Gastroesophageal sphincter (tissue), 3 donors: ENCODE data around the gene MACC1.

ENCODE experiments used
- CTCF ChIP-seq, 4 experiments: fragments of 200-600 bp in 2 of 4; fragments of 450-650 bp in 2 of 4; sonication (generic) in 1 of 4; IDR thresholded peaks; one replicate each; pipeline ENCODE4 v1.5.1; 2017 to 2019; ENCODE audit warnings: antibody characterized with exemption in 4 of 4, mild to moderate bottlenecking in 2 of 4, moderate library complexity in 2 of 4
- EP300 ChIP-seq: sonication (generic); formaldehyde crosslinking; IDR thresholded peaks from one replicate; pipeline ENCODE4 v1.6.1; 2017; ENCODE audit warnings: antibody characterized with exemption, mild to moderate bottlenecking
- POLR2A ChIP-seq, 2 donors: fragments of 450-650 bp; IDR thresholded peaks; one replicate each; pipeline ENCODE4 v1.6.1; 2017; ENCODE audit warnings: antibody characterized with exemption in 2 of 2, mild to moderate bottlenecking in 2 of 2, moderate library complexity in 1 of 2
- POLR2AphosphoS5 ChIP-seq: sonication (generic); formaldehyde crosslinking; IDR thresholded peaks from one replicate; pipeline ENCODE4 v1.6.1; 2017; ENCODE audit warnings: antibody characterized with exemption

DNA sequence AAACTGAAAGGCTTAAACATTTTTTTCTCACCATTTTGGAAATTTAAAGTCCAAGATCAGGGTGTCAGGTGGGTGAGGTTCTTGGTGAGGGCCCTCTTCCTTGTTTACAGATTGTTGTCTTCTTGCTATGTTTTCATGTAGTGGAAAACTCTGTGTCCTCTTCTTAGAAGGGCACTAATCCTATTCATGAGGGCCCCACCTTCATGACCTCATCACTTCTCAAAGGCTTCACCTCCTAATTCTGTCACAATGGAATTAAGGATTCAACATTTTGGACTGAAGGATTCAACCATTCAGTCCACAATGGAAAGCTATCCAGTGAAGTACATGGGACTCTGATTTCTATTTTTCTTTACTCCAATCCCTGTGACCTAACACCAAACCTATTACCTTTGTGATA lies 27.3 kb downstream of the MACC1 start:
- TF ChIP-seq CTCF (IDR thresholded peaks at IDR 0.05) (no peak), POLR2A (IDR thresholded peaks at IDR 0.05) (no peak), POLR2AphosphoS5 (no peak), EP300 (no peak)
